Gastrocnemius medialis (tissue), 4 donors: ENCODE measurements around the gene TPSG1. TPM values are rescaled to one million over a fixed set of nuclear protein-coding genes. Genes with fewer than 3 reads are reported as not detected.

Experiments used
- ATAC-seq, 2 donors: fragments of 150-250 bp; one replicate each; pipeline ENCODE4 v1.9.1; 2016
- DNase-seq, 2 donors: peaks; one replicate each; pipeline ENCODE4 v3.0.0-alpha.2; 2019
- H3K27ac ChIP-seq, 4 donors: fragments of 200-600 bp; sonication (generic); 1 replicate in 1 of 4; 2 replicates in 3 of 4; pipeline ENCODE4 v1.5.1; 2016 to 2018; ENCODE audit warnings: mild to moderate bottlenecking in 2 of 4, moderate library complexity in 1 of 4
- H3K27me3 ChIP-seq, 3 donors: fragments of 200-600 bp; sonication (generic) in 2 of 3; 1 replicate in 1 of 3; 2 replicates in 2 of 3; pipeline versions ENCODE4 v1.5.1 to v1.6.0; 2016 to 2019; ENCODE audit warnings: mild to moderate bottlenecking in 1 of 3, moderate library complexity in 1 of 3
- H3K36me3 ChIP-seq, 2 donors: fragments of 200-600 bp; sonication (generic) in 1 of 2; one replicate each; pipeline ENCODE4 v1.5.1; 2017 to 2018
- H3K4me1 ChIP-seq, 2 donors: fragments of 200-600 bp; sonication (generic) in 1 of 2; one replicate each; pipeline ENCODE4 v1.5.1; 2016 to 2017; ENCODE audit warnings: mild to moderate bottlenecking in 2 of 2
- H3K4me3 ChIP-seq, 4 donors: fragments of 200-600 bp; sonication (generic) in 3 of 4; 1 replicate in 1 of 4; 2 replicates in 3 of 4; pipeline ENCODE4 v1.5.1; 2016 to 2019; ENCODE audit warnings: mild to moderate bottlenecking in 2 of 4
- H3K9me3 ChIP-seq, 3 donors: fragments of 200-600 bp; sonication (generic) in 2 of 3; 1 replicate in 1 of 3; 2 replicates in 2 of 3; pipeline ENCODE4 v1.5.1; 2016 to 2019
- CTCF ChIP-seq, 5 experiments: fragments of 450-650 bp in 3 of 5; fragments of 200-600 bp in 2 of 5; sonication (generic) in 2 of 5; IDR thresholded peaks in 4 of 5; conservative IDR thresholded peaks in 1 of 5; 1 replicate in 4 of 5; 2 replicates in 1 of 5; pipeline ENCODE4 v1.5.1; 2016 to 2019; ENCODE audit warnings: antibody characterized with exemption in 5 of 5, mild to moderate bottlenecking in 3 of 5, moderate library complexity in 3 of 5
- POLR2A ChIP-seq, 2 donors: fragments of 450-650 bp; IDR thresholded peaks; one replicate each; pipeline ENCODE4 v1.6.1; 2017; ENCODE audit warnings: antibody characterized with exemption in 2 of 2, mild to moderate bottlenecking in 2 of 2, moderate library complexity in 2 of 2
- in situ Hi-C, 4 donors: fragments of 200-750 bp; cut with MboI; loops; one replicate each; pipeline versions ENCODE4 v1.15.0 to v1.8.0; 2017; ENCODE audit warnings: low sequenced_read_pairs in 4 of 4
- intact Hi-C: fragments of 100-400 bp; cut with DNase I; formaldehyde crosslinking; loops from one replicate; pipeline ENCODE4 v1.15.1; 2023; ENCODE audit warnings: low total_unique reads
- total RNA-seq, 4 donors: library from RNA; depleted of rRNA; stranded (reverse); fragments of >200 nt; gene quantifications; one replicate each; pipeline versions ENCODE4 v1.1.0 to v1.2.3, GENCODE V29; 2016

TPSG1 gene
- total RNA-seq, 4 donors from 2014 or later, result 0.29 TPM; not detected in 3

GRCh38 chr16:1218061-1218929 lies 6.8 kb downstream of the TPSG1 start:
- Histone ChIP-seq H3K36me3 (no peaks in the 10 kb centered on the region), H3K4me1 (no peaks in the 10 kb centered on the region), H3K4me3 (no peak overlapping the region), H3K27me3 (peaks cover 0 to 5% (median 0%) of the 10 kb centered on the region in 3 donors), H3K27ac (no peak overlapping the region), H3K9me3 (no peaks in the 10 kb centered on the region)
- intact Hi-C loops, result no loop called here
- DNase-seq (no peak), ATAC-seq (no peak)
- TF ChIP-seq POLR2A (IDR thresholded peaks at IDR 0.05) (no peak), CTCF (IDR thresholded peaks at IDR 0.05 in 4 of 5, conservative IDR thresholded peaks at IDR 0.05 in 1 of 5) (no peak)
- in situ Hi-C loops, result no loop called here

GRCh38 chr16:1217526-1217925 lies 7.5 kb downstream of the TPSG1 start:
- no peak overlapping the region for H3K4me3 ChIP-seq

GRCh38 chr16:1216681-1217400 lies 8.2 kb downstream of the TPSG1 start:
- H3K4me1 ChIP-seq, result no peaks in the 10 kb centered on the region
- H3K36me3 ChIP-seq, result no peaks in the 10 kb centered on the region
- TF ChIP-seq CTCF (IDR thresholded peaks at IDR 0.05 in 4 of 5, conservative IDR thresholded peaks at IDR 0.05 in 1 of 5) (no peak), POLR2A (IDR thresholded peaks at IDR 0.05) (no peak)
- H3K9me3 ChIP-seq, result no peaks in the 10 kb centered on the region
- intact Hi-C loops, result no loop called here
- in situ Hi-C loops, result no loop called here
- no peak for DNase-seq
- H3K27me3 ChIP-seq, result peaks cover 0 to 5% (median 0%) of the 10 kb centered on the region in 3 donors
- no peak overlapping the region for H3K27ac ChIP-seq
- H3K4me3 ChIP-seq, result no peak overlapping the region
- ATAC-seq, result no peak

More at GRCh38 chr16:1217526-1217925, 7.5 kb downstream of the TPSG1 start:
- no peaks in the 10 kb centered on the region for H3K36me3 ChIP-seq
- TF ChIP-seq POLR2A (IDR thresholded peaks at IDR 0.05), result no peak
- no peak for TF ChIP-seq CTCF (IDR thresholded peaks at IDR 0.05 in 4 of 5, conservative IDR thresholded peaks at IDR 0.05 in 1 of 5)
- H3K4me1 ChIP-seq, result no peaks in the 10 kb centered on the region
- in situ Hi-C loops, result no loop called here
- no peaks in the 10 kb centered on the region for H3K9me3 ChIP-seq
- DNase-seq (no peak), ATAC-seq (no peak)
- intact Hi-C loops, result no loop called here
- H3K27ac ChIP-seq, result no peak overlapping the region
- H3K27me3 ChIP-seq, result peaks cover 0 to 5% (median 0%) of the 10 kb centered on the region in 3 donors

GRCh38 chr16:1216296-1216619 lies 8.8 kb downstream of the TPSG1 start:
- Histone ChIP-seq H3K9me3 (no peaks in the 10 kb centered on the region), H3K4me3 (no peak overlapping the region), H3K4me1 (no peaks in the 10 kb centered on the region), H3K27ac (no peak overlapping the region), H3K36me3 (no peaks in the 10 kb centered on the region), H3K27me3 (peaks cover 0 to 5% (median 0%) of the 10 kb centered on the region in 3 donors)
- TF ChIP-seq CTCF (IDR thresholded peaks at IDR 0.05 in 4 of 5, conservative IDR thresholded peaks at IDR 0.05 in 1 of 5), result no peak
- TF ChIP-seq POLR2A (IDR thresholded peaks at IDR 0.05), result no peak
- in situ Hi-C loops (no loop called here), intact Hi-C loops (no loop called here)
- DNase-seq (no peak), ATAC-seq (no peak)
